Cerebellar nuclear complex (tissue), 1 donor: ENCODE measurements around the gene COA4.

Experiments
- DNase-seq, 2 experiments: peaks; one replicate each; lab custom pipeline; 2025; lab: John Stamatoyannopoulos, UW

COA4 gene

GRCh38 chr11:73866095-73866579 lies 10.5 kb downstream of the COA4 start:
- DNase-seq = no peak

- DNase-seq = no peak
Measured at GRCh38 chr11:73862986-73863385, 13.7 kb downstream of the COA4 start.

- DNase-seq = no peak
Measured at GRCh38 chr11:73860202-73860601, 16.4 kb downstream of the COA4 start.

DNA sequence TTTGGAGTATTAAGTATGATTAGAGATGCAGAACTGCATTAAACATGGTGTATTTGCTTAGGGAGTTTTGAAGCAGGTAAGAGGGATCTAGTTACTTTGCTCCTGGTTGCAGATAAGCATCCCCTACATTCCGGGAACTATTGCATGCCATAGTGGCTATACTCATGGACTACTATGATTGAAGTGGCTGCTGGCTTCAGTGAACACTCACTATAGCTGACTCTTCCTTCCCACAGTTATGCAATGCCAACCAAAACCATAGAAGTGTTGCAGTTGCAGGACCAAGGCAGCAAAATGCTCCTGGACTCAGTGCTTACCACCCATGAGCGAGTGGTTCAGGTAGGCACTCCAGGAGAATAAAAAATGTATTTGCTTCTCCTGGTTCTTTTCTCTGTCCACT lies 17.0 kb downstream of the COA4 start:
- no peak for DNase-seq

- DNase-seq = no peak
Measured at GRCh38 chr11:73856031-73856567, 20.5 kb downstream of the COA4 start.

DNA sequence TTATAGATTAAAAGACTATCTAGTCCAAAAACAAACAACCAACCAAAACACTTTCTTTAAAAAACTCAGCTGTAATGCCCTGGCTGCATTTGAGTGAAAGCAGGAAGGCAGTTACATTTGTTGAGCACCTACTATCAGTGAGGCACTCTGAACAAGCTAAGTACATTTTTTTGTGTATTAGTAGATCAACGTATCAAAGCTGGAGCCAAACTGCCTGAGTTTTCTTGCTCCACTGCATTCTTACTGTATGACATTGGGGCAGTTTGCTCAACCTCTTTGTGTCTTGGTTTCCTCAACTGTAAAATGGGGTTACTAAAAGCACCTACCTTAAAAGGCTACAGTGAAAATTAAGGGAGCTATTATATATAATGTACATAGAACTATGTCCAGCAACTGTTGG lies 22.0 kb downstream of the COA4 start:
- no peak for DNase-seq

DNA sequence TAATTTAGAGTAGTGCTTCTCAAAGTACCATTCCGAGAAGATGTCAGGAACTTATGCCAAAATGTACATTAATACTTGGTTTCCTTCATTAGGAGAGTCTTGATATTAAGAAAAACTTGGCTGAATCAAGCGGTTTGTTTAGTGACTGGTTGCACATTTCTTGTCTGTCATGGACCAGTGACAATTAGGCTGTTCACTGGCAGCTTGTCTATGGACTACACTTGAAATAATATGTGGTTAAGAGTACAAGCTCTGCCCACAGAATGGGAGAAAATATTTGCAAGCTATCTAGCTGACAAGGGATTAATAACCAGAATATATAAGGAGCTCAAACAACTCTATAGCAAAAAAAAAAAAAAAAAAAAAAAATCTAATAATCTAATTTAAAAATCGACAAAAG lies 24.6 kb downstream of the COA4 start:
- no peak for DNase-seq

DNA sequence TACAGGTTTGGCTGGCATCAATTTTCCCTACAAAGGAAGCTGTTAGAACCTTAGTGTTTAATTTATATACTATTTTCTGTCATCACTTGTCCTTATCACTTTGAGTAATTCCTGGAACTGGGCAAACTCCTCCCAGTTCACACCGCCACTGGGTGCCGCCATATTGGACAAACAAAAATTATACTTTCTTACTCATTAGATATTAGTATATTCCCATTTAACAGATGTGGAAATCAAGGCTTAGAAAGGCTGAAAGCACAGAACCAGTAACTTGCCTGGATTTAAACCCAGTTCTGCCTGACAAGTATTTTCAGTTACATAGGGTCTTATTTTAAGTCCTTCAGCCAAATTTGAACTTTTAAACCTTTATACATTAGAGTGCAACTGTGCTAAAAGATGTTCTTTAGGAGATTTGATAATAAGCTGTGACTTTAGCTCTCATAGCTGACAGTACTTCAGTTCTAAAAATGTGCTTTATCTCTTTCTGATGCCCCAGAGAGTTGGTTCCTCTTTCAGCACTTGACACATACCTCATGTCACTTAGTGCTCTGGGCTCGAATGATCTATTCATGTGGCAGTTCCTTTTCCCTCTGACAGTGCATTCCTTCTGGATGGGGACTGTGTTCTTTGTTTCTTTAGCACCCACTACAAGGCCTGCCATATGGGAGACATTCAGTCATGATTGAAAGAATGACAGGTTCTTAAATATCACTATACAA lies 25.4 kb downstream of the COA4 start:
- DNase-seq = no peak

- DNase-seq = no peak
Measured at GRCh38 chr11:73839123-73839457, 37.6 kb downstream of the COA4 start.

DNA sequence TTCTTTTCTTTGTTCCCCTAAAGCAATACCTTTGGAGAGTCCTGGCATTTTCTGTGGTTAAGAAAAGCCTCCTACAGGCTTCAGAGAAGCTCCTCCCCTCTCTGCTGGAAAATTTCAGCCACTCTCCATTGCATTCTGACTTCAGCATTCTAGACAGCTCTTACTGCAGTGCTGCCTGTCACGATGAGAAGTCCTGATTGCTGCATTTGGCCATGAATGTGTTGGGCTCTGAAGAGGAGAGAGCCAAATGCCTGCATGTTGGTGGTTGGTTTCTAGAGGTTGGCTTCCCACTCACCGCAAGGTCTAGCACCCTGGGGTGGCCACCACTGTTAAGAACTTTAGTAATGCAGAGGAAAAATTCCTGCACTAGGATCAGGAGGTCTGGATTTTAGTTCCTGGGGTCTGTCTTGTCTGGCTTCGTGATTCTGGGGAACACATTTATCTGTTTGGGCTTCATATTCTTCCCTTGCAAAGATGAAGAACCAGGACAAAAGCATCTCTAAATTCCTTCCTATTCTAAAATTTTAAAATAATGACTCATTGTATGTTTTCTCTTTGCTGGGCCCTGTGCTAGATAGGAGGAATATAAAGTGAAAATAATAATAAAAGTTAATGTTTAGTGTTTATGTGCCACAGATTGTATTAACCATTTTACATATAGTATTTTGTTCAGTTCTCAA lies 38.1 kb downstream of the COA4 start:
- no peak for DNase-seq

- DNase-seq = no peak
Measured at GRCh38 chr11:73833067-73833466, 43.6 kb downstream of the COA4 start.

- no peak for DNase-seq
Measured at GRCh38 chr11:73830261-73830660, 46.4 kb downstream of the COA4 start.
